Left kidney (tissue), 2 donors: ENCODE measurements around the gene BTBD10. TPM values are rescaled to one million over a fixed set of nuclear protein-coding genes. Genes with fewer than 3 reads are reported as not detected.
A peak's percentile ranks its signal among the peaks of the same experiment; 100 is the strongest.

Experiments used
- DNase-seq: peaks from one replicate; pipeline ENCODE4 v3.0.0-alpha.2; 2013
- polyA plus RNA-seq: library from polyadenylated mRNA; unstranded; fragments of 120-200 nt; gene quantifications from one replicate; pipeline ENCODE4 v1.2.1, GENCODE V29; 2013; ENCODE audit not compliant: insufficient read length

BTBD10 gene
- polyA plus RNA-seq, 1 donor = 36.1 TPM

DNA sequence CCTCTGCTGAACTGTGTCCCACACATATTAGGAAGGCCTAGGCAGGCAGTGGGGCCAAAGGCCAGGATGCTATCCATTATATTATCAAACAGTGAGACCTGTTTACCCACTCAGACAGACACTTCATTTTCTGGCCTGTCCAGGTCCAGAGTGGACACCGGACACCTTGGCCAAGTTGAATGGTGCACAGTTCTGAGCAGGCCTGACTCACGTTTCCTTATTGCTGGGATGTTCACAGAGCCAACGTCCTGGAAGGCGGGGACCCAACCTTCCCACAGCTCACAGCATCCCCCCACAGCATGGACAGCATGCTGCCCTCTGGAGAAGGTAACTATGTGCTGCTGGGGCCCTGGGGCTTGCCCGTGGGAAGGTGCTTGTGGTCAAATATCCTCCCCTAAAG is 86.6 kb downstream of the BTBD10 start:
- no peak for DNase-seq

DNA sequence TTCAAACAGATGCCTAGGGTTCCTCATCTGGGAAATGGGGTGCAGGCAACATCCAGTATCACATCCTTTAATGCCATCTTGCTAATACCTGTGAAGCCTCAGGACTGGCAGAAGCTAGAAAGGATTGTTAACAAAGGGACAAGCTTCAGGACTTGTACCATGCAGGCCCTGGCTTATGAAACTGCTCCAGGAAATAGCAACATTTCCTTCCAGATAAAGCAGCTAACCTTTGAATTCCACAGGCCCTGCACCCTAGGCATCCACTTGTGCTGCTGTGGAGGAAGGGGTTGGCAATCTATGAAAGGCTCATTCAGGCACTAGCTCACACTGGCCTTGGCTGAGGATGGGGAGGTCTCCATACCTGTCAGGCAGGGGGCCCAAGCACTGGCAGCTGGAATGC is 87.2 kb downstream of the BTBD10 start:
- DNase-seq = no peak

GRCh38 chr11:13373216-13373615 is 89.8 kb downstream of the BTBD10 start:
- DNase-seq = no peak

- no peak for DNase-seq
Measured at GRCh38 chr11:13368041-13368446, 95.0 kb downstream of the BTBD10 start.

DNA sequence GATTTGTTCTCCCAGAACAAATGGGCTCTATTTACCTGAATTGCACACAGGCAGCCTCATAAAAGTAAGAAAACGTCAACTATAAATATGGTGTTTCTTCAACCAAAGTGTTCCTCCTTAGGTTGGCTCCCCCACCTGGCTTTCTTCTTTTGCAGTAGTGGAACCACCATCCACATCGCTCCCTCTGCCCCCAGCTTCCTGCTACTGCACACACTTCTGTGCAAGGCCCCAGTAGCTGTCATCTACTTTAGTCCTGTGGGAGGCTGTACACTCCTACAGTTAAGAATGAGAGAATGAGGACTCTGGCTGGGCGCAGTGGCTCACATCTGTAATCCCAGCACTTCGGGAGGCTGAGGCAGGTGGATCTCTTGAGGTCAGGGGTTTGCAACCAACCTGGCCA is 95.9 kb downstream of the BTBD10 start:
- DNase-seq = no peak

GRCh38 chr11:13366266-13367026 is 96.6 kb downstream of the BTBD10 start:
- DNase-seq = no peak

- no peak for DNase-seq
Measured at GRCh38 chr11:13364388-13364787, 98.6 kb downstream of the BTBD10 start.

GRCh38 chr11:13362596-13363109 is 100.4 kb downstream of the BTBD10 start:
- no peak for DNase-seq

- no peak for DNase-seq
Measured at GRCh38 chr11:13358596-13359270, 104.3 kb downstream of the BTBD10 start.

GRCh38 chr11:13357232-13357631 is 105.8 kb downstream of the BTBD10 start:
- no peak for DNase-seq

DNA sequence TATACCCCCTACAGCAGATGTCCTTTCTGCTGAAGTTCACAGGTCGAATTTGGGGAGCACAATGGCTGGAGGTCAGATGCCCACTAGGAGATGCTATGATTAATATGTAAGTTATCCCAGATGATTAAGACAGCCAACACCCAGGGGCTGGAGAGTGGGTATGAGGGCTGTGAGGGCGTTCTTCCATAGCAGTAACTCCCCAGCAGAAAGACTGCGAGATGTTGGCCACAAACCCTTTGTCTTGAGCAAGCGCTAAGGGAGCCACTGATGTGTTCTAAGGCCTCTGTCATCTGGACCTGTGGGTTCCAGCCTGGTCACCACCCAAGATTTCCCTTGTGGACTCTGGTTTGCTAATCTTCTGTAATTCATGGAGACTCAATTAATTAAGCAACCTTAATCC is 107.8 kb downstream of the BTBD10 start:
- DNase-seq = no peak

- no peak for DNase-seq
Measured at GRCh38 chr11:13354335-13354734, 108.7 kb downstream of the BTBD10 start.

- no peak for DNase-seq
Measured at GRCh38 chr11:13352711-13353110, 110.3 kb downstream of the BTBD10 start.

DNA sequence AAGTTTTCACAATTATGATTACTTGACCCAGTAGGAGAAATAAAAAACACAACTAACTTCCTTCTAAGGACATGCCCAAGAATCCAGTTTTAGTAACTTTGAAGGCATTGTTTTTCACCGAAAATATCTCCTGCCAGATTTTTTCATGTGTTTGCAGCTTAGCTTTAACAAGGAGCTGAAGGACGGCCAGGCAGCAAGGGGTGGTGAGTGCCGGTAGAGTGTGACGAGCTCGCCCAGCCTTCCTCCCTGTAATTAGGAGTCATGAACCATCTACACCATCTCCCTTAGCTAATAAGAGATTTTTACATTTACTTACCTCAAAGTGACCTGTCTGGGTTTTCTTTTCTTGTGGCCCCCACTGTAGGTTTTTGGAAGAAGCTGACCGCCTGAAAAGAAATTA is 113.4 kb downstream of the BTBD10 start:
- DNase-seq = no peak

GRCh38 chr11:13349046-13349445 is 114.0 kb downstream of the BTBD10 start:
- no peak for DNase-seq

DNA sequence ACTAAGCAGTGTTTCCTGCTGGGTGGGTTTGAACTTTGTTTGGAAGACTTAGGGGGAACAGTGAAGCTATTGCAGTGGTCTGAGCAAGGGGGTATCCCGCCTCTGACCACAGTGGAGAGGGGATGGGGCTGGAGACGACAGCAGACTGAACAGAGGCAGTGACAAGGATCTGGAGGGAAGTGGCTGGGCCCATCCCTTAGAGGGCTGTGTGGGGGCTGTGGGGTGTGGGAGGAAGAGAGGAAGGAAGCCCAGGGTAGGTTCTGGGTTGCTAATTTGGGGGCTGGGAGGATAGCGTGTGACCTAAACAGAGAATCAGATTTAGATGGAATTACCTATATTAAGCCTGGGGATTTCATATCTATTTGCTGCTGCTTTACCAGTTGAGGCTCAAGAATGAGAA is 114.7 kb downstream of the BTBD10 start:
- DNase-seq = no peak

GRCh38 chr11:13347901-13348300 is 115.1 kb downstream of the BTBD10 start:
- no peak for DNase-seq

GRCh38 chr11:13346470-13346869 is 116.6 kb downstream of the BTBD10 start:
- DNase-seq = no peak

GRCh38 chr11:13344818-13345217 is 118.2 kb downstream of the BTBD10 start:
- no peak for DNase-seq

GRCh38 chr11:13343931-13344717 is 118.9 kb downstream of the BTBD10 start:
- DNase-seq = peak; percentile 77

DNA sequence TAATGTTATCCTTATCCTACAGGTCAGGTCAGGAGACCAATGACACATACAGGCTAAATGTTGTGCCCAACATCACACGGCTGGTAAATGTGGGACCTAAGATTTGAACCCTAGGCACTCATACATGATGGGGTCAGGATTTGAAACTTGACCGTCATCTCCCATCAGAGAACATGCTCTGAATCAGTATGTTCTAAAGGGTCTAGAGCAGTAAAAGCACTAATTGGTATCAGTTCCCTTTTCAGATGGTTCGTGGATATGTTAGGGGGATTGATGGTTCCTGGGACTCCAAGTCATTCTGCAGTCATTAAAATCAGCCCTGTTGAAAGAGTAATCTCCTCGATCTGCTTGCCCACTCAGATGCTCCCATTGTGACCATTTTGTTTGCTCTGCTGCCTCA is 120.0 kb downstream of the BTBD10 start:
- no peak for DNase-seq

DNA sequence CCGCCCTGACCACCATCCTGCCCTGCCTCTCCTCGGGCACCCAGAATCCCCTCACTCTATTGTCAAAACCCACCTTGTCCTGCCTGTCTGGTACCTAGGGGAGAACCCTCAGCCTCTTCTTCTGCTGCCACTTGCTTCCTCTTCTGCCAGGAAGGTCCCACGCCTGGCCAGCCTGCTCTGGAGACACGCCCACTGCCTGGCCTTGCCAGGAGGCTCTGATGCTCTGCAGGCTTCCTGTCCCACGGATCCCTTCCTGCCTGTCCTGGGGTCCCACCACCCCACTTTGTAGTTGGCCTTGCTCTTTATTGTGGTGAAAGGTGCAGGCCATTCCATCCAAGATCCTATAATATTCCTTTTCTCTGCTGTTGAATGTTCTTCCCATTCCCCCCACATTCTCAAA is 122.0 kb downstream of the BTBD10 start:
- no peak for DNase-seq
